Measurements from ENCODE around the gene ISYNA1. TPM values are rescaled to one million over a fixed set of nuclear protein-coding genes. Genes with fewer than 3 reads are reported as not detected.

Gene ISYNA1
- total RNA-seq, 2 donors from 2014 or later = 60.9 to 143 TPM

DNA sequence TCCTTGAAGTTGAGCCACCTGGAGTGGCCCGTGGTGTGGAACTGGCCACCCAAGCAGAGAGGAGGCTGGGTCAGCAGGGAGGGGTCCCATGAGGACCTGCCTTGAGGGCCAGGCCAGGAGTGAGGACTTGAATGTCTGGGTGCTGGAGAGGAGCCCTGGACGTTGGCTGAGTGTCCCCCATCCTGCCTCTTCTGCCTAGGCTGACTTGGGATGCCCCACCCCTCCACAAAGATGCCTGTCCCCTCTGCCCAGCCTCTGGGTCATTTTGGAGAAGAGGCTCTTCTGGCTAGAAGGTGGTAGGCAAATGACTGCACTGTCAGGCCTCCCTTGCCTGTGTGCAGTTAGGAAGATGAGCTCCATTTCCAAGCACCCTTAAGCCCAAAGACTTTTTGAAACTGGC is 17.0 kb downstream of the ISYNA1 start:
- peak overlapping the region; percentile 79 for H3K4me3 ChIP-seq
- no peaks in the 10 kb centered on the region for H3K27me3 ChIP-seq (replicated peaks; ENCODE audit: insufficient read depth)
- H3K9me3 ChIP-seq = no peaks in the 10 kb centered on the region
- H3K27ac ChIP-seq = peak overlapping the region; percentile 31 to 64
- peaks cover 22 to 80% of the 10 kb centered on the region in 2 donors for H3K4me1 ChIP-seq (ENCODE audit: control insufficient read depth in 1 of 2, low read depth in 2 of 2)
- ATAC-seq (ENCODE audit: insufficient number of reproducible peaks, low FRiP score, low read depth) (no peak), DNase-seq (ENCODE audit: low spot score) (no peak)
- TF ChIP-seq, protein P1, sequence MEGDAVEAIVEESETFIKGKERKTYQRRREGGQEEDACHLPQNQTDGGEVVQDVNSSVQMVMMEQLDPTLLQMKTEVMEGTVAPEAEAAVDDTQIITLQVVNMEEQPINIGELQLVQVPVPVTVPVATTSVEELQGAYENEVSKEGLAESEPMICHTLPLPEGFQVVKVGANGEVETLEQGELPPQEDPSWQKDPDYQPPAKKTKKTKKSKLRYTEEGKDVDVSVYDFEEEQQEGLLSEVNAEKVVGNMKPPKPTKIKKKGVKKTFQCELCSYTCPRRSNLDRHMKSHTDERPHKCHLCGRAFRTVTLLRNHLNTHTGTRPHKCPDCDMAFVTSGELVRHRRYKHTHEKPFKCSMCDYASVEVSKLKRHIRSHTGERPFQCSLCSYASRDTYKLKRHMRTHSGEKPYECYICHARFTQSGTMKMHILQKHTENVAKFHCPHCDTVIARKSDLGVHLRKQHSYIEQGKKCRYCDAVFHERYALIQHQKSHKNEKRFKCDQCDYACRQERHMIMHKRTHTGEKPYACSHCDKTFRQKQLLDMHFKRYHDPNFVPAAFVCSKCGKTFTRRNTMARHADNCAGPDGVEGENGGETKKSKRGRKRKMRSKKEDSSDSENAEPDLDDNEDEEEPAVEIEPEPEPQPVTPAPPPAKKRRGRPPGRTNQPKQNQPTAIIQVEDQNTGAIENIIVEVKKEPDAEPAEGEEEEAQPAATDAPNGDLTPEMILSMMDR (IDR thresholded peaks at IDR 0.05) = no peak
- H3K36me3 ChIP-seq = no peaks in the 10 kb centered on the region

DNA sequence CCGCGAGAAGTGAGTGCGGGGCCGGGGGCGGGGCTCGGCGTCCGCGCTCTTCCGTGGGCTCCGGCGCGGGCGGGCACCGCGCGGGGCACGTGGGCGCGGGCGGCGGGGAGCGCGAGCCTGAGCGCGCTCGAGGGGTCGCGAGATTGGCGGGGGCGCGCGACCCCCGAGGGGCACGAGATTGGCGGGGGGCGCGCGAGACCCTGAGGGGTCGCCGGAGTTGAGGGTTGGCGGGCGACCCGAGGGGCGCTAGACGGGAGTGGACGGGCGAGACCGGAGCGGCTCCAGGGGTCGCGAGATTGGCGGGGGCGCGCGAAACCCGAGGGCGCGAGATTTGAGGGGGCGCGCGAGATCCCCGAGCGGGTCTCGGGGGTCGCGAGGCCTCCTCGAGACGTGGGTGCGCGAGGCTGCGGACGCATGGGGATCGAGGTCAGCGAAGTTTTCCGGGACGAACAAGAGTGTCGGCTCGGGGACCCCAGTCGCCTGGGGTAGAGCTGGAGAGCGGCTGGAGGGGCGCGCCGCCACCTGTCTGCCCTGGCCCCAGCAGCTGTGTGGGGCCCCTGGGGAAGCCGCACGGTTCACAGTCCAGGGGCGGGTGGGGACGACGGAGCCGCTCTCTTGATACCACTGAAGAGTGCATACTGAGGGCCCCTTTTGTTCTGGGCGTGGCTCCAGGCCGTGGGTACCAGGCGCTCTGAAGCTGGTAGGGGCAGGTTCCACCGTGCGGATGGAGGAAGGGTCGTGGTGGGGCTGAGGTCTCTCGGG is 18.1 kb downstream of the ISYNA1 start:
- ATAC-seq (ENCODE audit: insufficient number of reproducible peaks, low FRiP score, low read depth) (no peak), DNase-seq (ENCODE audit: low spot score) (no peak)
- peak overlapping the region; percentile 64 to 94 for H3K27ac ChIP-seq
- no peaks in the 10 kb centered on the region for H3K9me3 ChIP-seq
- H3K4me1 ChIP-seq (ENCODE audit: control insufficient read depth in 1 of 2, low read depth in 2 of 2) = peaks cover 26 to 81% of the 10 kb centered on the region in 2 donors
- H3K27me3 ChIP-seq (replicated peaks; ENCODE audit: insufficient read depth) = no peaks in the 10 kb centered on the region
- H3K36me3 ChIP-seq = no peaks in the 10 kb centered on the region
- TF ChIP-seq, protein P1 (IDR thresholded peaks at IDR 0.05) = no peak
- H3K4me3 ChIP-seq = peak overlapping the region; percentile 79

DNA sequence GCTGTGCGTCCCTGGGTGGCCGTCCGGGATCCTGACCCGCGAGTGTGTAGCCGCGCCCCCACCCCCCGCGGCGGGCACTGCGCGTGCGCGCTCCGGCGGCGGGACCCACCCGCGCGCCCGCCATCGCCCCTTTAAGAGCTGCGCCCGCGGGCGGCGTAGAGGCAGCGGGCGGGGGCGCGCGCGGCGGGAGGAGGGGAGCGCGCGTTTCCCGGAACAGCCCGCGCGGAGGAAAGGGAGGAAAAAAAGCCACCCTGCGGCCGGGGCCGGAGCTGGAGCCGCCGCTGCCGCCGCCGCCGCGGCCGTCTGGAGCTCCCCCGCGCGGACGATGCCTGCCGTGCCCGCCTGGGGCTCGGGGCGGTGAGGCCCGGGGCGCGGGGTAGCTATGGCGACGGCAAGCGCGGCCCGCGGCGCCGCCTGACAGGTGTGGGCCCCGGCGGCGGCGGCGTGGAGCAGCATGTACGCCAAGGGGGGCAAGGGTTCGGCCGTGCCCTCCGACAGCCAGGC is 18.7 kb downstream of the ISYNA1 start, which contains the start of gene SSBP4:
Gene SSBP4, plus strand, starts transcription at position 204 of the 504 bp plus-strand sequence. Its CDS starts 251 bp downstream, at position 455.
- ATAC-seq (ENCODE audit: insufficient number of reproducible peaks, low FRiP score, low read depth) (no peak), DNase-seq (ENCODE audit: low spot score) (no peak)
- no peaks in the 10 kb centered on the region for H3K9me3 ChIP-seq
- H3K27ac ChIP-seq = peak within 1 kb of the TSS; percentile 94 to 96
- H3K4me1 ChIP-seq (ENCODE audit: control insufficient read depth in 1 of 2, low read depth in 2 of 2) = peaks cover 26 to 86% of the 10 kb centered on the region in 2 donors
- no peaks in the 10 kb centered on the region for H3K27me3 ChIP-seq (replicated peaks; ENCODE audit: insufficient read depth)
- peak within 1 kb of the TSS; percentile 79 for H3K4me3 ChIP-seq
- no peaks in the 10 kb centered on the region for H3K36me3 ChIP-seq
- TF ChIP-seq, protein P1 (IDR thresholded peaks at IDR 0.05) = no peak

DNA sequence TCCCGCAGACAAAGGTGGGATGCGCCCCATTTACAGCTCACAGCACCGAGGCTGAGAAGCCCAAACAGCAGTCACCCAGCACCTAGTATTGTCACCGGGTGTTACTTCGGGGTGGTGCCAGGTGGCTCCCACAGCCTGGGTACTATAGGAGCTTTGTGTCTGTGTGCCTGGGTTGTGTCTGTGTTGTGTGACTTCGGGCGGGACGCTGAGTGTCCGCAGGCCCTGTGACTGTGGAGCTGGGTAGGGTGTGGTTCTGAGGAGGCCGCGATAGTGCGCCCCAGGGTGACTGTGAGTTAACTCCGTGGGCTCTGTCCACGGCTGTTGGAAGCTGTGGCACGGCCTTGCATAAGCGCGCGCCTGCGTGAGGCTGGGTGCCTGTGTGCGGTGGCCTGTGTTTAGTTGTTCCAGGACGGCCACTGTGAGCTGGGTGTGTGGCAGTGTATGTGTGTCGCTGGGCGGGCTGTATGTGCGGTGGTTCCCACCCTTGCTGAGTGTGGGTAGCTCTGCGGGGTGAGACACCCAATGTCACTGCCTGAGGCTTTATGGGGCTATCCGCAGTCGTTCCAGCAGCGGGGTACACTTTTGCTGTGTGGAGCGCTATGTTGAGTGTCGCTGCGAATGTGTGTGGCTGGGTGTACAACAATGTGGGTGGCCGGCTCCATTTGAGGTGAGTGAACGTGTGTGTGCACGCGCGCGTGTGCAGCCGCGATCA is 19.3 kb downstream of the ISYNA1 start:
- H3K27ac ChIP-seq = peak overlapping the region; percentile 94 to 96
- ATAC-seq (ENCODE audit: insufficient number of reproducible peaks, low FRiP score, low read depth) (no peak), DNase-seq (ENCODE audit: low spot score) (no peak)
- H3K4me3 ChIP-seq = peak overlapping the region; percentile 79
- no peaks in the 10 kb centered on the region for H3K9me3 ChIP-seq
- TF ChIP-seq, protein P1 (IDR thresholded peaks at IDR 0.05) = no peak
- no peaks in the 10 kb centered on the region for H3K36me3 ChIP-seq
- H3K4me1 ChIP-seq (ENCODE audit: control insufficient read depth in 1 of 2, low read depth in 2 of 2) = peaks cover 26 to 82% of the 10 kb centered on the region in 2 donors
- no peaks in the 10 kb centered on the region for H3K27me3 ChIP-seq (replicated peaks; ENCODE audit: insufficient read depth)

DNA sequence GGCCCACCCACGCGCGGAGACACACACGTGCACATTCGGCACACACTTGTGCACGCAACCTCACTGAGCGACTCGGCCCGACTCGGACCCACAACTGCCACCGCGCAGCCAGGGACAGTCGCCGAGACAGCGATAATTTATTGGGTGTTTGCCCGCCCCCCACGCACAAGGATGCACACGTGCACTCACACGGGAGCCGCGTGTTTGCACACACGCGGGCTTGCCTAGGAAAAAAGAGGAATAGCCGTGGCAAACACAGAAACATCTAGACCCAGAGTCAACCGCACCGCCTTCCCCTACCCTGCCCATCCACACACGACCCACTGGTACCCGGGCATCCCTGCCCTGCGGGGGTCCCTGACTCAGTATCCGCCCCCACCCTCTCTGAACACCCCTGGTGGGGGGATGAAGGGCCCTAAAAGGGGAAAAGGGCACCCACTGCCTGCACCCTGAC is 19.9 kb downstream of the ISYNA1 start:
- no peak for ATAC-seq (ENCODE audit: insufficient number of reproducible peaks, low FRiP score, low read depth)
- H3K9me3 ChIP-seq = no peaks in the 10 kb centered on the region

More for the DNA sequence above, 19.9 kb downstream of the ISYNA1 start:
- Histone ChIP-seq H3K27ac (peak overlapping the region; percentile 94 to 96), H3K4me1 (ENCODE audit: control insufficient read depth in 1 of 2, low read depth in 2 of 2) (peaks cover 26 to 77% of the 10 kb centered on the region in 2 donors), H3K27me3 (replicated peaks; ENCODE audit: insufficient read depth) (no peaks in the 10 kb centered on the region), H3K36me3 (no peaks in the 10 kb centered on the region), H3K4me3 (peak overlapping the region; percentile 79)
- DNase-seq (ENCODE audit: low spot score) = no peak
- TF ChIP-seq, protein P1 (IDR thresholded peaks at IDR 0.05) = no peak
